Right lung (tissue), 5 donors: ENCODE data around the gene NPL. TPM values are rescaled to one million over a fixed set of nuclear protein-coding genes. Genes with fewer than 3 reads are reported as not detected.

Experiments used
- DNase-seq, 2 donors: peaks; one replicate each; pipeline ENCODE4 v3.0.0-alpha.2; 2013
- polyA plus RNA-seq, 5 donors: library from polyadenylated mRNA; unstranded; fragments of 120-200 nt; gene quantifications; one replicate each; pipeline versions ENCODE4 v1.2.1 to v1.2.3, GENCODE V29; 2013; ENCODE audit warnings: inconsistent platforms in 1 of 5, low replicate concordance in 1 of 5; ENCODE audit not compliant: insufficient read length in 5 of 5, insufficient read depth in 1 of 5

Gene NPL
- polyA plus RNA-seq, 5 donors = 5.2 to 10.6 (median 8.5) TPM

DNA sequence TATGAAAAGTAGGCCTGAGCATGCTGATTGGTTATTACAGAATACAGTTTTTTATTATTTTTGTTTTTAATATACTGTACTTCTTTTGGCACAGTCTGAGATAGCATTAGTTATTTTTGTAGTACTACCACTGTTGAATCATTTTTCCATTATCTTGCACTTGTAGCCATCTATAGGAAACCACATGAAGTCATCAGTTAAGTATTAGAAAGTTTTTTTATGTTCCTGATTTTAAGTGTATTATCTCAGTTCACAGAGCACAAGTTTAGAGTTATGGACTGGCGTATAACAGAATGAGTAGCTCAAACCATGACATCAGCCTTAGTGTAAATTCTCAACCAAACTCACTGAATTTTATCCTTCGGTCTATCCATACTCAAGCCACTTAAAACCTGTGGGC, 72.4 kb downstream of the NPL start:
- DNase-seq = no peak

DNA sequence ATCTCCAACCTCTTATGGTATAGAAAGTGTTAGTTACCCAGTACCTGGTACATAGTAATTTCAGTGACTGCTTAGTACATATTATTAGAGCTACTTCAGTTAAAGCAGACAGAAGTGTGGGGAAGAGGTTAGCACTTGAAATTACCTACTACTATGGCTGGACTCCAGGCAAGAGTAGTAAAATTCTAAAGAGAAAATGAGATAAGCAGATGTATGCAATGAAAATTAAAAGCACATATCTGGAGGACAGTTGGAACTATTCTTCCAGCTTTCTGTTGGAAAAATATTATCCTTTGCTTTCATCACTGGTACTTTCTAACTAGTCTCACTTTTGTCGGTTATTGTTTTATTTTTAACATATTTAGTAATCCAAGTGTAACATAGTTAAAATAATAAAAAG, 73.3 kb downstream of the NPL start:
- no peak for DNase-seq

DNA sequence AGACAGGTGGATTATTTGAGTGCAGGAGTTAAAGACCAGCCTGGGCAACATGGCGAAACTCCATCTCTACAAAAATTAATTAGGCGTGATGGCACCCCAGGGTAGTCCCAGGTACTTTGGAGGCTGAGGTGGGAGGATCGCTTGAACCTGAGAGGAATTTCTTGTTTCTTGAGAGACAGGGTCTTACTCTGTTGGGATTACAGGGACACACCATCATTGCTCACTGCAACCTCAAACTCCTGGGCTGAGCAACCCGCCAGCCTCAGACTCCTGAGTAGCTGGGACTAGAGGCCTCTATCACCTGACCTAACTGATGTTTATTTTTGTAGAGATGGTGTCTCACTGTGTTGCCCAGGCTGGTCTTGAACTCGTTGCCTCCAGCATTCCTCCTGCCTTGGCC, 74.4 kb downstream of the NPL start:
- no peak for DNase-seq

DNA sequence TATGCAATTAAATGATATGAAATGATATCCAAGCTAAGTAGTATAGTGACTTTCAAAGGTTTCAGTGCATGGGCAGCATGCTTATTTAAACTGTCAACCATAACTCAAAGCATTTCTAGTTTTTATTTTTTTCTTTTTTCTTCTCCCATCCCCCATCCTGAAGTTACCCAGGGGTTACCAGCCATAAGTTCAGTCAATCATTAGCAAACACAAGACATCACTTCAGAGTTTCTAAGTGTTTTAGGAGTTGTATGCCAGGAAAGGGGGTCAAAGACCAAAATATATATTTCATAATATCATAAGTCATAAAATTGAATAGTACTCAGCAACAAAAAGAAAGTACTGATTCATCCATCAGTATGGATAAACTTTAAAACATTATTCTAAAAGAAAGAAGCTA, 78.3 kb downstream of the NPL start:
- DNase-seq = no peak

DNA sequence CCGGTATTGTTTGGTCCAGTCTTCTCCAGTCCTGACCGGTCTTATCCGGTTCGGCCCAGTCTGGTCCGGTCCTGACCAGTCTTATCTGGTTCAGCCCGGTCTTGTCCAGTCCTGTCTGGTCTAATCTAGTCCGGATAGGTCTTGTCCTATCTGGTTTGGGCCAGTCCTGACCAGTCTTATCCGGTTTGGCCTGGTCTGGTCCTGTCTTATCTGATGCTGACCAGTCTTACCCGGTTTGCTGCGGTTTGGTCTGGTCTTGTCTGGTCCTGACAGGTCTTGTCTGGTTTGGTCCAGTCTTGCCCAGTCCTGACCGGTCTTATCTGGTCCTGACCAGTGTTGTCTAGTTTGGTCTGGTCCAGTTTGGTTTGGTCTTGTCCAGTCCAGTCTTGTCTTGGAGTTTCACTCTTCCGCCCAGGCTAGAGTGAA, 79.7 kb downstream of the NPL start:
- no peak for DNase-seq

DNA sequence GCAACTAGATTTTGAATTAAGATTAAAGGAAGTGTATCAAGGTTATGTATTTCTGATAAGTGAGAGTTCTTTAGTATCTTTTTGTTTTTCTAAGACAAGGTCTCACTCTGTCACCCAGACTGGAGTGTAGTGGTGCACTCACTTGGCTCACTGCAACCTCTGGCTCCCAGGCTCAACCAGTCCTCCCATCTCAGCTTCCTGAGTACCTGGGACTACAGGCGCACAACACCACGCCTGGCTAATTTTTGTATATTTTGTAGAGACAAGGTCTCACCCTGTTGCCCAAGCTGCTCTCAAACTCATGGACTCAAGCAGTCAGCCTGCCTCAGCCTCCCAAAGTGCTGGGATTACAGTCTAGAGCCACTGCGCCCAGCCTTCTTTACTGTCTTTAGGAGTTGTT, 83.3 kb downstream of the NPL start:
- DNase-seq = no peak

DNA sequence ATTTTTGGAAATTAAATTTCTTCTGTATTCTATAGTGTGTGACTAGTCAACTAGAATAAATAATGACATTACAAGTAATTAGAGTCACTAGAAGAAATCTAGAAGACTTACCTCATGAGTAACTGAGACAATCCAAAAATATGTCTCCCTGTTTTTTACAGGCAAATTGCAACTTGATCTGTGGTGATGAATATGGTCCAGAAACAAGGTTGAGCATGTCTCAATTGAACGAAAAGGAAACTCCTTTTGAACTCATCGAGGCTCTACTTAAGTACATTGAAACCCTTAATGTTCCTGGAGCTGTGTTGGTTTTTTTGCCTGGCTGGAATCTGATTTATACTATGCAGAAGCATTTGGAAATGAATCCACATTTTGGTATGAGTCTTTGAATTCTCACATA, 86.3 kb downstream of the NPL start:
- DNase-seq = no peak

DNA sequence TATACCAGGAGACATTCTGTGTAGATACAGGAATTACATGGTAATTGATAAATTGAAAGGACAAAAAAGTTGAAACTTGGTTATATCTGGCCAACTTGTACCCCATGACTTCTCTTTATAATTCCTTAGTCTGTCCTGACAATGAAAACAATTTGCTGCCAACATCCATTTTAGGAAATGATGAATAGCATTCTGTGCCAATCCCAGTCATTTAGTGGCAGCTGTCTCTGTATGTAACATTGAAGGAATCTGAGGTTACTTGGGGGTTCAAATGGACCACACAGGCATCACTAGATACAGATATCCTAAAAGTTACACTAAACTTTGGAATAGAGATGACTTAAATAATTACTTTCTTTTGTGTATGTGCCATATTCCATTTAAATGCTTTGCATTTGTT, 87.8 kb downstream of the NPL start:
- no peak for DNase-seq

DNA sequence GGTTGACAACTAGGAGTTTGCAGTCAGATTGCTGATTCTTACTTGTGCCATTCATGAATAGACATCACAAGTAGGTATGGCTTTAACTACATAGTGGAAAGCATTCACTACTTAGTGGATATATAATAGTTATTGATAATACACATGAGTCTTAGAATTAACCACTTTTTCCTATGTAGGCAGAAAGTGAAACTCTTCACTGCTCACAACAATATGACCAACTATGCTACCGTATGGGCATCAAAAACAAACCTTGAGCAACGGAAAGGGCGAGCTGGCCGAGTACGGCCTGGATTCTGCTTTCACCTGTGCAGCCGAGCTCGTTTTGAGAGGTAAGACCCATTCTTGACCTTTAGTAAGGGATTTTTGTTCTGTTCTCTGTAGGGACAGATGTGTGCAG, 88.3 kb downstream of the NPL start:
- no peak for DNase-seq

Other genes starting within 250 kb of the NPL start
- gene RNASEL, start 200.5 kb upstream of the NPL start, polyA plus RNA-seq = 10 to 100 TPM in 4 of 5 donors, 1 to 10 TPM in 1; 8.7 to 13.2 (median 12.6) TPM
- gene RGS16, start 185.4 kb upstream of the NPL start, polyA plus RNA-seq = 1 to 10 TPM; 3.9 to 6.1 (median 5.5) TPM
- under 1 TPM in 1 of 5 donors, not detected in 4; 0.03 TPM for gene RGS8, start 105.2 kb upstream of the NPL start, polyA plus RNA-seq
- 100 to 1,000 TPM; 218 to 266 (median 254) TPM for gene DHX9, start 49.6 kb downstream of the NPL start, polyA plus RNA-seq
- under 1 TPM; 0.12 to 0.86 (median 0.45) TPM for gene SHCBP1L, start 163.4 kb downstream of the NPL start, polyA plus RNA-seq
- 100 to 1,000 TPM; 228 to 378 (median 319) TPM for gene LAMC1, start 233.6 kb downstream of the NPL start, polyA plus RNA-seq